GM21367 (cell line): ENCODE data around the gene MYCBP.
"Not testable (repeated sequence)": the region's sequence is repeated elsewhere in the genome, so short reads cannot be mapped to it uniquely, and the experiment has no call there.

Experiments used
- ATAC-seq: cut with Tn5 transposase; IDR thresholded peaks from one replicate; pipeline ENCODE4 v1.9.1; 2021; ENCODE audit not compliant: unreplicated experiment

The MYCBP gene

GRCh38 chr1:38870996-38871395 lies 2.2 kb downstream of the MYCBP start:
- ATAC-seq: no peak

- no peak for ATAC-seq
Measured at GRCh38 chr1:38867208-38867607, 5.9 kb downstream of the MYCBP start.

GRCh38 chr1:38865112-38865715 lies 7.9 kb downstream of the MYCBP start:
- no peak for ATAC-seq

GRCh38 chr1:38860454-38860795 lies 12.7 kb downstream of the MYCBP start:
- ATAC-seq: no peak

- peak; percentile 86 for ATAC-seq
Measured at GRCh38 chr1:38859561-38860453, 13.3 kb downstream of the MYCBP start, which contains the start of gene RRAGC. Gene RRAGC (minus strand): TSS chr1:38859772. CDS start chr1:38859646, 126 bp downstream.

DNA sequence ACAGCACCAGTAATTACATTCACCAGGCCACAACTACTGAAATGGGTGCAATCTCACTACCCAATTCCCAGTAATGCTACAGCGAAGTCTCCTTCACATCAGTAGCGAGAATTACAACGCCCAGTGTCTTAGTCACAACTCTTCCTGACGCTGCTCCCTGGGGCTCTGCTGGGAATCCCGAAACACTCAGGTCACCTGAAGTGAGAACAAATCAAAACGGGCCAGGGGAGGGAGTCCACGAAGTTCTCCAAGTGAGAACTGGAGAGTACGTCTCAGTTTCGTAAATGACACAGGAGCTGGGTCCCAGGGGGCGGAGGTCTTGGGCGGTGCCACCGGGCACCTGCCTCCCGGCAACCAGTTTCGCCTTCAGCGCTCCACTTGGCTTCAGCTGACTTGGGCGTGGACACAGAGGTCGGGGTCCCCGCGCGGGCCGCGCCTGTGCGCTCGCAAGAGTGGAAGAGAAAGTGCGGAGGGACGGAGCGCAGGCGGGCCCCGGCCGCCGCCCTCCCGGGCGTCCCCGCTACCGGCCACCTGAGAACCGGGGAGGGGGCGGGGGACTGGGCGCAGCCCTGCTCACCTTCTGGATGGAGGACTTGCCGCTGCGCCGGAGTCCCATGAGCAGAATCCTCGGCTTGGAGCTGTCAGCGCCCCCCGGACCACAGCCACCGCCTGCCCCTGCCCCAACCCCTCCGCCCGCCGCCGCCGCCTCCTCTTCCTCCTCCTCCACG lies 14.2 kb downstream of the MYCBP start:
- peak; percentile 28 for ATAC-seq

GRCh38 chr1:38852780-38853179 lies 20.4 kb downstream of the MYCBP start:
- ATAC-seq: no peak

- ATAC-seq: no peak
Measured at GRCh38 chr1:38848071-38848470, 25.1 kb downstream of the MYCBP start.

GRCh38 chr1:38846210-38846609 lies 26.9 kb downstream of the MYCBP start:
- ATAC-seq: no peak

GRCh38 chr1:38845088-38845487 lies 28.1 kb downstream of the MYCBP start:
- ATAC-seq: not testable (repeated sequence)

GRCh38 chr1:38840281-38840680 lies 32.9 kb downstream of the MYCBP start:
- no peak for ATAC-seq

GRCh38 chr1:38839363-38839762 lies 33.8 kb downstream of the MYCBP start:
- no peak for ATAC-seq

DNA sequence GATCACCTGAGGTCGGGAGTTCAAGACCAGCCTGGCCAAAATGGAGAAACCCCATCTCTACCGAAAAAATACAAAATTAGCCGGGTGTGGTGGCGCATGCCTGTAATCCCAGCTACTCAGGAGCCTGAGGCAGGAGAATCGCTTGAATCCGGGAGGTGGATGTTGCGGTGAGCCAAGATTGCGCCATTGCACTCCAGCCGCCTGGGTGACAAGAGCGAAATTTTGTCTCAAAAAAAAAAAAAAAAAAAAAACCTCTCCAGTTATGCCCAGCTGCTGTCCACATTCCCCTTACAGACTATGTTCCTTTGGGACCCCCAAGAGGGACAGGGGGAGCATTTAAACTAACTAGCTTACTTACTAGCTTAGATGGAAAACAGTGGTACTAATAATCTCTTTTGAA lies 36.8 kb downstream of the MYCBP start:
- ATAC-seq: not testable (repeated sequence)

- peak; percentile 57 for ATAC-seq
Measured at GRCh38 chr1:38834937-38835827, 38.0 kb downstream of the MYCBP start.

GRCh38 chr1:38834221-38834782 lies 38.8 kb downstream of the MYCBP start:
- no peak for ATAC-seq

DNA sequence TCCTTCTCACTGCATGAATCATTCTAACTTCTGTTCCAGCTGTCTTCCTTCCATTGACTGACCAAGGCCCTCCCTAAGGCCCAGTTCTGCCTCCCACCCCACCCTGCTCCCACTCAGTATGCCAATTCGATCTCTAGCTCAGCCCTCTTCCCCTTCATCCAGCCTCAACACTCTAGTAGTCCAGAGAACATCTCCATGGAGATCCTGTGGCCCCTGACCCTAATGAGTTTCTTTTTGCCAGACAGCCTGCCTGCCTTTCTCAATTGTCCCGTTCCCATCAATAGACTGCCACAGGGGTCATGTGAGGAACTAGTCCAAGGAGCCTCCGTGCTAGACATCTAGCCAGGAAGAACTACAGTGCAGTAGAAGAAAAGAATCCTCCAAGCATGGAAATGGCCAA lies 40.0 kb downstream of the MYCBP start:
- no peak for ATAC-seq

DNA sequence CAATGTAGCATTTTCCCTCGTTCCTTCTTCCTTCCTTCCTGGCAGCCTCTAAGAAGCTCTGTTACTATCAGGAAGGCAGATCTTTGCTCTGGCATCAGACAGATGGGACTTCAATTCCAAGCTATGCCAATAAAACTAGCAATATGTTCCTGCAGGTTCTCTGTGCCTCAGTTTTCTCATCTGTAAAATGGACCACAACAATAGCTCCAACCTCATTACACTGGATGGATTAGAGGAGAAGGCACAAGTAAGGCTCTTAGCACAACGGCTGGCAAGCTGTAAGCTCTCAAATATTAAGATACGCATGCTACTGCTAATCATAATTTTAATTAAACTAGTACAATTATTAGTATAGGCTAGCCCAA lies 40.8 kb downstream of the MYCBP start:
- no peak for ATAC-seq

DNA sequence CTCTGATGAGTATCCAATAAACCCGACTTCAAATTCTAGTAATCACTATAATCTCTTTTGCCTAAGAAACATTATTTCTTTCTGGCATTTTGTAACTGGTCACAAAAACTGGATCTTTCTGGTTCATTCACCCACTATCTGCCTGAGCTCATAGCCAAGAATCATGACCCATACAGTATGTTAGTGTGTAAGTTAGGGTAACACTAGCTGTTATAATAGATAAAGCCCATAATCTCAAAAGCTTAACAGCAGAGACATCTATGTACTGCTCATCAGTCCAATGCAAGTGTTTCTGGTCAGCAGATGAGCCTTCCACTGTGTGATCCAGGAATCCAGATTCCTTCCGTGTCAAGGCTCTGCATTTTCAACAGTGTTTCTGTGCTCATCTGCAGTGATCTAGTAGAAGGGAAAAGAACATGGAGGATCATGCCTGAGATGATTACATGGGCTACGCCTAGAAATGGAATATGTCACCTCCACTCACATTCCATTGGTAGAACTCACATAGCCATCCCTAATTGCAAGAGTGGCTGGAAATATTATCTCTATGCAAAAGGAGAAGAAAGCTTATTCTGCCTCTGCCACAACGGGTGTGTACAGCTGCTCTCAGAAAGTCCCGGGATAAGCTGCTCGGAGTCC lies 41.3 kb downstream of the MYCBP start:
- no peak for ATAC-seq

GRCh38 chr1:38829368-38829767 lies 43.8 kb downstream of the MYCBP start:
- no peak for ATAC-seq

DNA sequence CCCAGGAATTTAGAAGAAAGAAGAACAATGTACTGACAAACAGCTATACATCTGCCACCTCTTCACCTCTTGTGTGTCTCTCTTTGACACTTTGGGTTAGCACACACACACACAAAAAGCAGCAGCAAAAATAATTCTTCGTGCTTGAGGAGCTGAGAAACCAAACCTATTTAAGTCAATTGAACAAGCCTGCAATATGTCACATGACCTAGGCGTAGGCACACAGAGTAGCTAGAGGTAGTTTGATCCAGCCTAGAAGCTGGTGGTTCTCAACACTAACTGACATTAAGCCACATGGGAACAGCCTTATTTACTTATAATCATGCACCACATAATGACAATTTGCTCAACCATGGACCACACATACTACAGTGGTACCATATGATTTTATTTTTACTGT lies 45.8 kb downstream of the MYCBP start:
- ATAC-seq: no peak
